ENCODE measurements around the gene EPHB6.

Gene EPHB6

DNA sequence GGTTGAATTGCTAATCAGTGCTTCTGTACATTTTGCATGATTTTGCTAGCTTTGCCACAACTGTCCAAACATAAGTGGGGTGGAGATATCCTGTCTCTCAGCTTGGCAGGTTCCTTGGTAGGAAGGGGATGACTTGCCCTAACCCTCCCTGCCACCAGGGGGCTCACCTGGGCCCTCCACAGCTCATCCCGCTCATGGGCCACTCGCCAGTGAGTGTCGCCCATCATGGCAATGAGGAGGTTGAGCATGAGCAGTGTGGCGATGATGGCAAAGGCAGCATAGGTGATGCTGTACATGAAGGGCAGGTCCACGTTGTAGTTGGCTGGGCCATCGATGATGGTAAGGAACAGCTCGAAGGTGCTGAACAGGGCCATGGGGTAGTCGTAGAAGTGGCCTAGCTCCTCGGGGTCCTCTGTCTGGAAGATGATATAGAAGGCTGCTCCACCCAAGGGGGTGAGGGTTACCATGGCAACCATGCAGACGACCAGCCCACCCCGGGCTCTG is 18.5 kb downstream of the EPHB6 start:
- DNase-seq (ENCODE audit: low read depth), result no peak
- TF ChIP-seq, protein P1, sequence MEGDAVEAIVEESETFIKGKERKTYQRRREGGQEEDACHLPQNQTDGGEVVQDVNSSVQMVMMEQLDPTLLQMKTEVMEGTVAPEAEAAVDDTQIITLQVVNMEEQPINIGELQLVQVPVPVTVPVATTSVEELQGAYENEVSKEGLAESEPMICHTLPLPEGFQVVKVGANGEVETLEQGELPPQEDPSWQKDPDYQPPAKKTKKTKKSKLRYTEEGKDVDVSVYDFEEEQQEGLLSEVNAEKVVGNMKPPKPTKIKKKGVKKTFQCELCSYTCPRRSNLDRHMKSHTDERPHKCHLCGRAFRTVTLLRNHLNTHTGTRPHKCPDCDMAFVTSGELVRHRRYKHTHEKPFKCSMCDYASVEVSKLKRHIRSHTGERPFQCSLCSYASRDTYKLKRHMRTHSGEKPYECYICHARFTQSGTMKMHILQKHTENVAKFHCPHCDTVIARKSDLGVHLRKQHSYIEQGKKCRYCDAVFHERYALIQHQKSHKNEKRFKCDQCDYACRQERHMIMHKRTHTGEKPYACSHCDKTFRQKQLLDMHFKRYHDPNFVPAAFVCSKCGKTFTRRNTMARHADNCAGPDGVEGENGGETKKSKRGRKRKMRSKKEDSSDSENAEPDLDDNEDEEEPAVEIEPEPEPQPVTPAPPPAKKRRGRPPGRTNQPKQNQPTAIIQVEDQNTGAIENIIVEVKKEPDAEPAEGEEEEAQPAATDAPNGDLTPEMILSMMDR (conservative IDR thresholded peaks at IDR 0.05; ENCODE audit: low read length), result peak; percentile 38
- no peak overlapping the region for H3K4me3 ChIP-seq (ENCODE audit: low read length)

DNA sequence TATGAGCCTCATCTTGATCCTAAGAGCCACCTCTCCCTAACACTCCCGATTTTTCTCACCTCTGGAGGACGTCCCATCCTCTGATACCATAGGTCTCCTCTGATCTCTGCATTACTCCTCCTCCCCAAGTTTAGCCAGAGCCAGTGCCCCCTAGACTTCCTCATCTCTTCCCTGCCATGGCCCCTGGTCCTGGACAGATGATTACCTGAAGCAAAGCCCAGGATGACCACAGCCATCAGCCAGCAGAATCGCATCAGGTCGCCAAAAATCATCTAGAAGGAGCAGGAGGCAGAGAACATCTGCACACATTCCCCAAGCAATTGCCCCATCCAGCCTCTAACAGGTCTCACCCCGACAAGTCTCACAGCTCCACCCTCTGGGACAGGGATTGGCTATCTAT is 19.0 kb downstream of the EPHB6 start:
- TF ChIP-seq, protein P1 (conservative IDR thresholded peaks at IDR 0.05; ENCODE audit: low read length), result no peak
- no peak for DNase-seq (ENCODE audit: low read depth)
- H3K4me3 ChIP-seq (ENCODE audit: low read length), result no peak overlapping the region

DNA sequence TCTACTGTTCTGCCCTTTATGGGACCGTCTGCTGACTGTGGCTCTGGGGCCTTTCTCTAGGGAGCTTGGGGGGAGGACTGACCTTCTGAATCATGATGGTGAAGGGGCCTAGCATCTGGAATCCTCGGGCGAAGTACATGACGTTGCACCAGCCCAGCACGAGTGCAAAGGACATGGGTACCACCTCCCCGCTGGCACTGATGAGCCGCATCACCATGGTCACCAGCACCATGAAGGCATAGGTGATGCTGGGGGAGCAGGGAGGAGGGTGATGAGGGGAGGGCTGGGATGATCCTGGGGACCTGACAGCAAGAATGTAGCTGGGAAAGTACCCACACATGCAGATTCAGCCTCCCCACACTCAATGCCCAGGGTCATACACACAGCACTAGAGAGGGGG is 19.5 kb downstream of the EPHB6 start:
- H3K4me3 ChIP-seq (ENCODE audit: low read length), result no peak overlapping the region
- TF ChIP-seq, protein P1 (conservative IDR thresholded peaks at IDR 0.05; ENCODE audit: low read length), result no peak
- no peak for DNase-seq (ENCODE audit: low read depth)

DNA sequence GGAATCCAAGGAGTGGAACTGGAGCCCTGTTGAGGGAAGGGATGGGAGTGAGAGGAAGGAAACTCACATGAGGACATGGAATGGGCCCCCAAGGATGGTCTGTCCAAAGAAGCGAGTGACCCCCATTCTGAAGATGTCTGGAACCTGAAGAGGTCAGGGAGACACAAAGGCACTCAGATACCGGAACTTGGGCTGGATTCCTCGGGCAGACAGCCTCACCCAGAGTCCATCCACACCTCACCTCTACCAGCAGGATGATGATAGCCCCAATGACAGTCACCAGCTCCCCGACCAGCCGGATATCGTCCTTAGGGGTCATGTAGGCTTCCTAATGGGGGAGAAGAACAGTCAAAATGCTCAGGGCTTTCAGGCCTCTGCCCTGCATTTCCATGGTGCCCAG is 20.0 kb downstream of the EPHB6 start:
- TF ChIP-seq, protein P1 (conservative IDR thresholded peaks at IDR 0.05; ENCODE audit: low read length), result no peak
- no peak overlapping the region for H3K4me3 ChIP-seq (ENCODE audit: low read length)
- no peak for DNase-seq (ENCODE audit: low read depth)

- H3K4me3 ChIP-seq (ENCODE audit: low read length), result no peak overlapping the region
- no peak for DNase-seq (ENCODE audit: low read depth)
- TF ChIP-seq, protein P1 (conservative IDR thresholded peaks at IDR 0.05; ENCODE audit: low read length), result no peak
Observed at GRCh38 chr7:142875456-142875855, 20.6 kb downstream of the EPHB6 start.

DNA sequence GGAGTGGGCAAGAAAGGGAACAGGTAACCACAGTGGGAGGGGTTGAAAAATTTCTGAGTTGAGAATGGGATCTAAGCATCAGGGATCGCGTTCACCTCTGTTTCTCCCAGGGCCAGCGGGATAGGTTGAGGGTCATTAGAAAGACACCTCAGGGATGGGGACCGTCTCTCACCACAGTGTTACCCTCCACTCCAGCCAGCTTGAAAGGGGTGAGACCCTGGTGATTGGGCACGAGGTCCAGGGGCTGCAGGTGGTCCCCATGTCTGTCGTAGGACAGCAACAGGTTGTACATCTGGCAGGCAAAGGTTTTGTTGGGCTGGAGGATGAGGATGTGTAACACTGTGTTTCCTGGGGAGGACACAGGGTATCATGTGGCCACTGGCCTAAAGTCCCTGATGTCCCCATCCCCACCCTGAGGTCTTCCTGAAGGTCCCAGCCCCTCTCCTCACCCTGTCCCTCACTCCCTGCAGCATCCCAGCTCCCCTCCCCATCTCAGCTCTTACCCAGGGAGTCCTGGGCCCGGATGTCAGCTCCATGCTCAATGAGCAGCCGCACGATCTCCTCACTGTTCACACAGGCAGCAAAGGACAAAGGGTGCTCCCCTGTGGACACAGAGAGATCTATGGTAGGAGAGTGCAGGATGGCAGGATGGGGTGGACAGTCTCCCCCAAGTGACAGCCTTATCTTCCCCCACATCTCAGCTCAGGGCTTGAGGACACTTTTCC is 21.5 kb downstream of the EPHB6 start:
- TF ChIP-seq, protein P1 (conservative IDR thresholded peaks at IDR 0.05; ENCODE audit: low read length), result no peak
- no peak overlapping the region for H3K4me3 ChIP-seq (ENCODE audit: low read length)
- DNase-seq (ENCODE audit: low read depth), result no peak
